ENCODE results near the gene PIF1.

PIF1 gene

DNA sequence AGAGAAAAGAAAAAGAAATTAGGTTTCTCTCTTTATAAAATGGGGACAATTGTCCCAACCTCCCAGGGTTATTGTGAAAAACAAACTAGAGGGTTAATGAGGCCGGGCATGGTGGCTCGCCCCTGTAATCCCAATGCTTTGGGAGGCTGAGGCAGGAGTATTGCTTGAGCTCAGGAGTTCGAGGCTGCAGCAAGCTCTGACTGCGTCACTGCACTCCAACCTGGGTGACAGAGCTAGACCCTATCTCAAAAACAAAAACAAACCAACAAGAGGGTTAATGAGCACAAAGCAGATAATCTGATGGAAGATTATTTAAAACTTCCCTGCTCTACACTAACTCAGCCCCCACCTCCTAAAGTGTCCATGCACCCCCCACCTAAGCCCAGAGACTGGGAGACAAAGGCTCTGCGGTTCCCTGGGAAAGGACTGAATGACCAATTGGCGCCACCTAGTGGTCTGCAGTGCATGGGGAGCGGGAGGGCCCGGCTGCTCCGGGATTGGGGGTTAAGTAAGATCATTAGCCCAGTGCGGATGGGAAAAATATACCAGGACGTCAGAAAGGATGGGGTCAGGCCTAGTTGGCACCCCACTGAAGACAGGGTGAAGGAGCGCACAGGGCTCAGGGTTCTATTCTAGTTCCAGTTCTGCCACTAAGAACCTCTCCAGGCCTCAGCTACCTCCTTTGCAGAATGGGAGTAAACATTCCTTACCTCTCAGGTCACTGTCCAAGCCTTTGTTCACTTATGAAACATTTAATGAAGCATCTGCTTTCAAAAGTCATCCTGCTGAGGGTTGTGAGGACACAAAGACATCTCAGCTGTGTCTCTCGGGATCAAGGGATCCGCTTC, 15.6 kb downstream of the PIF1 start:
- H3K4me3 ChIP-seq (ENCODE audit: low read depth, low read length): no peak overlapping the region
- peak; percentile 90 for TF ChIP-seq CTCF (IDR thresholded peaks at IDR 0.05; ENCODE audit: borderline replicate concordance, insufficient read depth, low read depth, low read length)

GRCh38 chr15:64808785-64809453, 16.5 kb downstream of the PIF1 start:
- no peak for TF ChIP-seq CTCF (IDR thresholded peaks at IDR 0.05; ENCODE audit: borderline replicate concordance, insufficient read depth, low read depth, low read length)
- no peak overlapping the region for H3K4me3 ChIP-seq (ENCODE audit: low read depth, low read length)

DNA sequence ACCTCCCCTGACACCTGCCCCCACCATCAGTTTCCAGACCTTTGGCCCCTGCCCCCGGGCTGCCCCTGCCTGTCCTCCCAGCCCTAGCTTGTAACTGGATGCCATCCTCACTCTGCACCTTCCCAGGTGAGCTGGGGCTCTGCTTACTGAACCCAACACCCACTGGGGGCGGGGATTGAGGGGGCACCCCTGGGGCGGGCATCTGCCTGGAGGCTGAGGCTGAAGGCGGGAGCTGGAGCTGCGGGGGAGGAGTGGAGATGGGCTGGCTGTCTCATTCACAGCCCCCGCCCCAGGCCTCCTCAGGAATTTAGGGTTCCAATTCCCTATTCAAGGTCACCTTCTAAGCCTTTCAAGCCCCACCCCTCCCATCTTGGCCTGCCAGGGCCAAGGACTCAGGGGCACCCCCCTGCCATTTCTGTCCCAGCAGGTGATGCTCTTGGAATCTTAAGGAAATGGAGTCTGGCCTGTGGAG, 17.7 kb downstream of the PIF1 start:
- TF ChIP-seq CTCF (IDR thresholded peaks at IDR 0.05; ENCODE audit: borderline replicate concordance, insufficient read depth, low read depth, low read length): no peak
- H3K4me3 ChIP-seq (ENCODE audit: low read depth, low read length): no peak overlapping the region

GRCh38 chr15:64807051-64807749, 18.2 kb downstream of the PIF1 start:
- no peak overlapping the region for H3K4me3 ChIP-seq (ENCODE audit: low read depth, low read length)
- no peak for TF ChIP-seq CTCF (IDR thresholded peaks at IDR 0.05; ENCODE audit: borderline replicate concordance, insufficient read depth, low read depth, low read length)

GRCh38 chr15:64806509-64806908, 18.9 kb downstream of the PIF1 start:
- no peak for TF ChIP-seq CTCF (IDR thresholded peaks at IDR 0.05; ENCODE audit: borderline replicate concordance, insufficient read depth, low read depth, low read length)
- no peak overlapping the region for H3K4me3 ChIP-seq (ENCODE audit: low read depth, low read length)

DNA sequence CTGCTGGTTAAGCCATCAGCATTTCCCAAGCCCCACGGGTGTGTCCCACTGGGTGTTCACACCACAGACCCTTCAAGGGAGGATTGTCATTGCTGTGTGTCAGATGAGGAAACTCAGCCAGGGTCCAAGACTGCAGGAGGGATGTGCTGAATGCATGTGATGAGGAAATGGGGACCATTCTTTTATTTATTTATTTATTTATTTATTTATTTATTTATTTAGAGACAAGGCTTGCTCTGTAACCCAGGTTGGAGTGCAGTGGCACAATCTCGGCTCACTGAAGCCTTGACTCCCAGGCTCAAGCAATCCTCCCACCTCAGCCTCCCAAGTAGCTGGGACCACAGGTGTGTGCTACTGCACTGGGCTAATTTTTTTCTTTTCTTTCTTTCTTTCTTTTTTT, 20.8 kb downstream of the PIF1 start:
- no peak overlapping the region for H3K4me3 ChIP-seq (ENCODE audit: low read depth, low read length)
- TF ChIP-seq CTCF (IDR thresholded peaks at IDR 0.05; ENCODE audit: borderline replicate concordance, insufficient read depth, low read depth, low read length): no peak
